Right lobe of liver (tissue), 4 donors: ENCODE data around the gene PRSS12.

Source experiments
- CTCF ChIP-seq, 4 donors: fragments of 200-600 bp in 3 of 4; fragments of 450-650 bp in 1 of 4; IDR thresholded peaks; one replicate each; pipeline versions ENCODE4 v1.5.1 to v1.8.0; 2016 to 2022; ENCODE audit warnings: antibody characterized with exemption in 4 of 4, mild to moderate bottlenecking in 2 of 4
- POLR2A ChIP-seq: fragments of 450-650 bp; IDR thresholded peaks from one replicate; pipeline ENCODE4 v1.6.1; 2017; ENCODE audit warnings: antibody characterized with exemption, mild to moderate bottlenecking
- donor health status: DM: no; HTN: no; CAD: no.
- donor health status: DM: no; HTN: no; CAD: no.
- donor health status: DM: no; HTN: yes; CAD: no.

- TF ChIP-seq CTCF (IDR thresholded peaks at IDR 0.05) (no peak), POLR2A (no peak)
Measured at GRCh38 chr4:118338518-118338917, 14.3 kb downstream of the PRSS12 start.
